K562 (cell line): ENCODE measurements around the gene ABLIM2.

ENCODE experiments used
- ATF4 ChIP-seq: fragments of 450-650 bp; formaldehyde crosslinking; IDR thresholded peaks from 2 replicates; pipeline ENCODE4 v1.4.0; 2022; ENCODE audit warnings: mild to moderate bottlenecking, moderate library complexity
- POLR2AphosphoS2 ChIP-seq: IDR thresholded peaks from 2 replicates; pipeline ENCODE4 v1.6.1; 2012; ENCODE audit warnings: low read length, improper control_type of control experiment
- POLR2AphosphoS5 ChIP-seq: IDR thresholded peaks from 2 replicates; pipeline ENCODE4 v1.6.1; 2011; ENCODE audit warnings: mild to moderate bottlenecking, low read depth, low read length, moderate library complexity; ENCODE audit not compliant: control insufficient read depth, insufficient read depth
- SAP30 ChIP-seq: fragments of 200-600 bp; sonication (generic); IDR thresholded peaks from 2 replicates; pipeline ENCODE4 v1.6.1; 2012; ENCODE audit warnings: borderline replicate concordance, low read depth, mild to moderate bottlenecking, moderate library complexity, low read length, control low read depth, inconsistent platforms; ENCODE audit not compliant: insufficient read depth, poor library complexity, severe bottlenecking
- SREBF1 ChIP-seq: fragments of 150-350 bp; IDR thresholded peaks from 2 replicates; pipeline ENCODE4 v1.6.1; 2014; ENCODE audit warnings: antibody characterized with exemption, low read depth, low read length, borderline replicate concordance
- ZNF79 ChIP-seq: fragments of 250-450 bp; sonication (Bioruptor Pico); IDR thresholded peaks from 2 replicates; pipeline ENCODE4 v1.4.0; 2020; ENCODE audit warnings: low read depth, mild to moderate bottlenecking, moderate library complexity

- TF ChIP-seq POLR2AphosphoS5 (no peak), ZNF79 (CRISPR knock-in tag) (no peak), ATF4 (no peak), SAP30 (no peak), SREBF1 (no peak), POLR2AphosphoS2 (no peak)
These were observed 30.3 kb downstream of the ABLIM2 start for GRCh38 chr4:8128100-8128856.
